DMS114 treated with DMSO at 0.1 percent for 48 hours (cell line): Measurements from ENCODE around the gene ZNF622.

ENCODE experiments used
- DNase-seq: peaks from one replicate; lab custom pipeline; 2025; ENCODE audit not compliant: unreplicated experiment; lab: John Stamatoyannopoulos, UW

The ZNF622 gene, protein sequence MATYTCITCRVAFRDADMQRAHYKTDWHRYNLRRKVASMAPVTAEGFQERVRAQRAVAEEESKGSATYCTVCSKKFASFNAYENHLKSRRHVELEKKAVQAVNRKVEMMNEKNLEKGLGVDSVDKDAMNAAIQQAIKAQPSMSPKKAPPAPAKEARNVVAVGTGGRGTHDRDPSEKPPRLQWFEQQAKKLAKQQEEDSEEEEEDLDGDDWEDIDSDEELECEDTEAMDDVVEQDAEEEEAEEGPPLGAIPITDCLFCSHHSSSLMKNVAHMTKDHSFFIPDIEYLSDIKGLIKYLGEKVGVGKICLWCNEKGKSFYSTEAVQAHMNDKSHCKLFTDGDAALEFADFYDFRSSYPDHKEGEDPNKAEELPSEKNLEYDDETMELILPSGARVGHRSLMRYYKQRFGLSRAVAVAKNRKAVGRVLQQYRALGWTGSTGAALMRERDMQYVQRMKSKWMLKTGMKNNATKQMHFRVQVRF

DNA sequence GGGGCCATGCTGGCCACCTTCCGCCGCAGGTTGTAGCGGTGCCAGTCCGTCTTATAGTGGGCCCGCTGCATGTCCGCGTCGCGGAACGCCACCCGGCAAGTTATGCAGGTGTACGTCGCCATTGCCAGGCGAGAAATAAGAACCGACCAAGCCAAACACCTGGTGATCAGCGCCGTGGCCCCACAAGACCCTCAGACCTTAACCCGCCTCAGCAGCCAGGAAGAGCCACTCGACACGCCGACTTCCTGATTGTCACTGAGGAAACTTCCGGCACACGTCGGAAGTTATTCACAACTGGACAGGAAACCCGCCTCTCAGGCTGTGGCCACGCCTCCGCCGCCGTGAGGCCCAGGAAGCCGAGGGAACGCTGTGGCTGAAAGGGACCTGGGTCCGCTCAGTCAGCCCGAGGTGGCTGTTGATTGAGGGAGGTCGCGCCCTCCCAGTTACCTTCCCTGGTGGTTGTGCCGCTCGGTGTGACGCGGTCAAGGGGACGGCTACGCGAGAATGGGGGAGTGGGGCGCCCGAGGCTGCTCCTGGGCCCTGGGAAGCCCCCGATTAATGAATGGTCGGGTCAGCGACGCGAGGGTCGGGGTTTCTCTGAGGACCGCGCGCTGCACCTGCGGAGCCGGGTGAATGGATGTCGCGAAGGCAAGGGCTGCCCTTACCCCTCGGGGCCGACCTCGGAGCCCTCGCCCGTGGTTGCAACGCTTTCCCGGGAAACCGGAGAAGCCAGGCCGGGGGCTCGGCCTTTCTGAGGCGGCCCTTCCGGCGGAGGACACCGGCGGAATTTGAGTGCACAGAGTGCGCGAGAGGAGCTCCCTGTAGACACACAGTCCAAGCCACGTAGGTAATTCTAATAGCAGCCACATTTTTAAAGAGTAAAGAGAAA is at the start of gene ZNF622:
Gene ZNF622, minus strand, starts transcription at position 257 of the 889 bp plus-strand sequence. Its CDS starts 135 bp downstream, at position 122.
- DNase-seq = peak; percentile 77

DNA sequence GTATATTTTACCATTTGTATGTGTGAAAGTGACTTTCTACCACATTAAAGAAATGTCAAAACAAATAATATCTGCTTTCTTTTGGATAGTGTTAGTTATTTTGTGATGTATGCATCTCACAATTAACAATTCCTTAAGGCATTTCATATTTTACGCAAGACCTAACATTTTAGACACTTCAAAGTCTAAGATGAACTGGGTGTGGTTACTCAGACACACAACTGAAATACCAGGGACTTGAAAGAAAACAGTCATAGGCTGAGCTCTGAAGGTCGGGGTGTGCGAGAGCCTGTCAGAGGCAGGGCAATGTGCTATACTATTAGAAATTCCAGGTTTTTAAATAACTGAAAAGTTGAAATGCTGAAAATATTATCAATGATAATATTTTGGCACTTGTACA is 44.5 kb upstream of the ZNF622 start:
- DNase-seq = no peak

DNA sequence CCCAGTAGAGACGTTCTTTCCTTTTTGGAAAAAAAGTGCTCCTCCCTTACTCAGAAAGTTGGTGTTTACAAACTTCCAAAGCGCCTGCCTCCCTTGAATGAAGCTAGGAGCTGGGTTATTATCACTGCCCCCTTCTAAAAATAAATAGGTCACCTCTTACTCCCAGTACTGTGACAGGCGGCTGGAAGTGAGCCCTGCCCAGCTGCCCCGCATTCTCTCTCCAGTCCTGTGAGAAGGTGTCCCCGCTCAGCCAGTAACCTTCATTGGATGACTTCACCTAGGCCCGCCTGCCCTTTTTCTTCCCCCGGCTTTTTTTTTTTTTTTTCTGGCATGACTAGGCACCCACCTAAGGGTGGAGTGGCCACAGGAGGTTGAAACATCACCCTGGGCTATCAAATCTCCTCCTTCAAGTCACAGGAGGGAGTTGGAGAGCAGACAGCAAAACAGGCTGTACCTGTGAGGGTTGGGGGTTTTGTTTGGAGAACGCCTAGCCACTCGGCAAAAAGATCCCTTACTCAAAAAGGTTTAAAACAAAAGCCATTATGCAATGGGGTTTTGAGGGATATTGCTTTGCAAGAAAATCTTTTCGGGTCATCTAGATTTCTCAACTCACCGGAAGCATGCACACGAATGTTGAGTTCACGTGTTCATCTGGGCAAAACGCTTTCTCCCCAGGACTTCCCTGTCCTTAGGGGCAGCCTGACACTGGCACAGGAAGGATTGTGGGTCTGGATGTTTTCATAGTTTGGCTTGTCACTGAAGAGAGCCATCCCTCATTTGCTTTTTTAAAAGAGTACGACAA is 43.3 kb upstream of the ZNF622 start:
- no peak for DNase-seq

DNA sequence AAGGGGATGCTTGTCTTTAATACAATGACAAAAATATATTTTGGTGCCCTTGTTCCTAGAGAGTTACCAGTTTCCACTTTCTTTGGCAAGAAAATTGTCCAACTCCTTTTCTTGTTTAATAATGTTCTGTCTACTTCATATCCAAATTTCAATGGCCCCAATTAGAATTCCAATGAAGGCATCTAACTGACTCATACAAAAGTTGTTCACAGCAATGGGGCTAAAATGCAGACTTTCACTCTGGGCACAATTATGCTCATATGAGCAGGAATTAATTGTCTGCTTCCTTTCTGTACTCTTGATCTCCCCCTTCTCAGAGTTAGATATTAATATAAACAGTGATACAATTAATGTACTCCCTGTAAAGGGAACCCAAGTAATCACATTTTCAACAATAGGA is 42.1 kb upstream of the ZNF622 start:
- no peak for DNase-seq

DNA sequence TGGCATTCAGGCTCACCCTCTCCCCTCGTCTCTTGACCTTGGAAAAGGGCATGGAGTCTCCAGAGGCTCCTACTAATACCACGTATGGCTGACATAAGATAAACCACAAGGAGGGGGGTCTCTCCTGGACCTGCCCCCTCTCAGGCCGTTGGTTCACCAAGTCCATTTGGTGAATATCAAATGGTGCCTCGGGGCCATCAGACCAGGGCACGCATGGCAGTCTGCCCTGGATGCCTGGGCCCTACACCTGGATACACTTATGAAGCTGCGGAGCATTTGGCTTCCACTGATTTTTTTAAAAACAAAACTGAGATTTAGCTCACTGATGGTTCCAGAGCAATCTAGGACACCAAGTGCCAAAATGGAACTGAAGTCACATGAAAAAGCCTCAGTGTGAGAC is 40.3 kb upstream of the ZNF622 start:
- DNase-seq = no peak

DNA sequence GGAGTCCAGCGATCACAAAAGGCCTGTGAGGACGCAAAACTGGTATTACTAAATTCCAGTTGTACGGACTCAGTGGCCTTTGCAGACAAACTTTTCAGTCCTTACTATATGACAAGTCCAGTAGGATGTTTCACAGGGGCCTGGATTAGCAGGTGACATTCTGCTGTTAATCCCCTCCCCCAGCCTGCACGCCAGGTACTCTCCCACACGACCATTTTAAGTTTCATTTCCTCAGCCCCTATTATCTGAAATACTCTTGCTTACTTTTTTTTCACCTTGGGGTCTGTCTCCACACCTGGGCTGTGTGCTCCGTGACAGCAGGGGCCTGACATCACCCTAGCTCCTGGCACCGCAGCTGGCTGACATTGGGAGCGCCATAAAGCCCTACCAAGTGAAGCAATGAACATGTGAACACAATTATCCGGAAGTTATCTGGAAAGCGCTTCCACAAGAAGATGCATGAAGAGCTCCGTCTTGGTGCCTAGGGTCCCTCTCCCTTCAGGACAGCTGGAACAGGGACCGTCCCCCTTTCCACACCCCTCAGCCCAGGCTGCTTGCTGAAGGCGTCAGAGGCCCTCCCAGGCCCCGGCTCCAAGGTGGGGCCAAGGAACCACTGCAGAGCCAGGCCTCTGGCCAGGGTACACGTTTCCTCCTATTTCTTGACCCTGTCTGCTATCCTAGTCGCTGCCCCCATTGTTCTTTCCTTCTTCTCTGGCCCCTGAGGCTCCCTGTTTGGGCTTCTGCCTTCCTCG is 39.7 kb upstream of the ZNF622 start:
- no peak for DNase-seq

DNA sequence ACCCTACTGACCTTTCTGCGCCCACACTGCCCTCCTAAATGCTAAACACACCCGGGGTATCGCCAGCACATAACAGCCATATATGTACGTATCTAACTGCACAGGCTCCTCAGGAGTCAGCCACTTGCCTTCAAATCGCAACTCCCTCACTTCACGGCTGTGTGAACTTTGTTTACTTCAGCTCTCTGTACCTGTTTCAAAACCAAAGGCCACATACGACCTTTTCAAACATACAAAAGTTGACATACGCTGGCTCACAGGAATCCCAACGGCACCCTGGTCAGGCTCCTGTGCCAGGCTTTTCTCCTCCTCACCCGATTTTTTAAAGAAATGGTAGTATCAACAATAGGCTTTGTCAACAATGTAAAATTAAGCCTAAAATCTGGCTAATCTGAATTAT is 39.0 kb upstream of the ZNF622 start:
- DNase-seq = no peak

DNA sequence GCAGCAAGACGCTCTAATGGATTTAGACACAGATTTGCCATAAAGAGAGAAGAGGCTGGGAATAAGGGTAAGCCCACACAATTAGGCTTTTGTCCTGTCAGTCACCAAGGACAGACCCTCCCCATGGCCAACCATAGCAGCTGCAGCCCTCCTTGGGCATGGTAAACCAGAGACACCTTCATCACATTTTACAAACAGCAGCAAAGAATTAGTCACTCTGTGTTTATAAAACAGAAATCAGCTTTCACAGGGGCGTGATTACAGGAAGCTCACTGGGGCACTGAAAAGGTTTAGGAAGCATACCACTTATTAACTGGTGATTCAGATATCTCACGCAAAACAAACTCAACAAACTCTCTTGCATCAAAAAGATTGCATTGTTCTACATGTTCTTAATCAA is 37.3 kb upstream of the ZNF622 start:
- DNase-seq = no peak

DNA sequence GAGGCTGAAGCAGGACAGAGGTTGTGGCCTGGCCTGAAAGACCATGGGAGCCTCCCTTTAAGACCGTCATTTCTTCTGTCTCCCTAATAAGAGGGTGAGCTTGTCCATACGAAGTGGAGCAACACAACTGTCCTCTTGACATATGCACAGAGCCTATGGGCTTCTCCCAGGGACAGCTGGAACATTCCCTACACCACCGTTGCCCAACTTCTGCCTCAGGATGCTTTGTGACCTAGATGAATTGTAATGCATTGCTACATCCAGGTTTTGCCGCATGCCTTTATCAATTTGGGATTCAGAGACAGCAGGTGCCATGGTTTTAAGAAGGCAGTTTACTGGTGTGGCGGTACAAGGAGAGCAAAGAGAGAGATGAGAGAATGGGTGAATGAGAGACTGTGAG is 34.4 kb upstream of the ZNF622 start:
- DNase-seq = no peak

DNA sequence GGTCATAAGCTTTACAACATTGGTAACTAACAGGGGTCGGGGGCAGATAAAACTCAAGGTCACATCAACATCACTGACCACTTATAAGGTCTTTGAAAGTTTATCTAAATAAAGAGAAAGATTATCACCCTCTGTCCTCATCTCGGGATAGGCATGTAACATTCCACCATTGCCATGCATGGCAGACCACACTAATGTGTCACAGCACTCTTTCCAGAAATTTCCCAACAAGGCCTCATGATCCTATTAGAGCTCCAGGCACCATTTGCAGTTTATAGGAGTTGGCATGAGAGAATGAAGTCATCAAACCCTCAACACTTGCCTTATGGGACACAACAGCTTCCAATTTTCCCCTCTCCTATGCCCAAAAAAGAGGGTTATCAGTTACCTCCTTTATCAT is 31.9 kb upstream of the ZNF622 start:
- DNase-seq = no peak

DNA sequence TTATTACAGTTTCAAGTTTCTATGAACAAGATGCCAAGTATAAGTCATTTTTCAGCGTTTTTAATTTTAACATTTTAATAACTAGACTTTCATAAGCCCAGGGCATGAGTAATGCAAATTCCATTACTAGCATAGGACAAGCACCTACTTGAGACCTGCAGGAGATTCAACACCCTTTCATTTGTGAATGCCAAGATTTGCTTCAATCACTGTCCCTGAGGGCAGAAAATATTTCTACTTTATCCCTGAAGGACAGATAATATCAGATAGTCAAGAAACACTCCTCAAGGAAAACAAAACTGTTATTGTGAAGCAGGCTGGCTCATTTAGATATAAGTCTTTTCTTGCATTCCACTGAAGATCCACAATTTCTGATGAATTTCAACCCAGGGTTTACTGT is 27.7 kb upstream of the ZNF622 start:
- DNase-seq = no peak

DNA sequence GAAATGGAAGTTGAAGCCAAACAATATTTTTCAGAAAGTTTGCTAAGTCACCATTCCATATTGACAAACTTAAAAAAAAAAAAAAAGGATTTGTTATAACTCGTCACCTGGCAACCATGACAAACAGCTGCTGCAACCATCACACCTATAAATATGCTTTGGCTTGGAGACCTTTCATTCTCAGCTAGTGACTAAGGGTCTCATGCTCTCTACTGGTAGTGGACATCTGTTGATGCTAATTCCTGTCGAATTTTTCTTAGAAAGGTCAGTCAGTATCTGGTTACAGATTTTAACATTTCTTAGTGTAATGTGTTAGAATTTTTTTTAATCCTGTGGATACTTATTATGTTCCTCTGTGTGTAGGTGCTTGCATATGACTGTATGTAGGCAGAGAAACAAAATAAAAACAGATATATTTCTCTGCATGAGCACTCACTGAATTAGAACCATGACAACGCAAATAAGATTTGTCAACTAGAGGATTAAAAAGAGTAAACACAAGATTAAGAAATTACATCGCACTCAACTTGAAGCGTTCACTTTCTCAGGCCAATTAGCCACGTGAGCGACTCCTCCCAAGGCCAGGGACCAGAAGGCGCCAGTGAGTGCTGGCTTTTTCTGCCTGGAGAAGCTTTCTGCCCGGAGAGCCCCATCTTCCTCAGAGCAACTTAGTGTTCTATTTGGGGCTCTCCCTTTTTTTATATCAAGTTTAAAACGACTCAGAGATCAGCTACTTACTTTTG is 27.0 kb upstream of the ZNF622 start:
- no peak for DNase-seq

DNA sequence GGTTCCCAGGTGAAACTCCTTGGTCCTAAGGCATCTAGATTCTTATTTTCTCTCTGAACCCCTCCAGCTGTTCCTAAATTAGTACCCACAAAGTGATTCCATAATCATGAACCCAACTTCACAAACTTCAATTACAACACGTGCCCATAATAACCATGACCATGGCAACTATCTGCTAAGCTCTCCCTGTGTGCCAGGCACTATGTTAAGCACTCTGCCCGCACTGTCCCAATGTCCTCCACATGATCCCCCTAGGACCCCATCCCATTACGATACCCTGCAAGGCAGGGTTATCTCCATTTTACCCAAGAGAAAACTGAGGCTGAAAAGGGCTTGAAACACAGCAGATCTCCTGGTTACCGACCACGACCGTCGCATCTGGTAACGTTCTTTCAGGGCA is 25.3 kb upstream of the ZNF622 start:
- DNase-seq = no peak

DNA sequence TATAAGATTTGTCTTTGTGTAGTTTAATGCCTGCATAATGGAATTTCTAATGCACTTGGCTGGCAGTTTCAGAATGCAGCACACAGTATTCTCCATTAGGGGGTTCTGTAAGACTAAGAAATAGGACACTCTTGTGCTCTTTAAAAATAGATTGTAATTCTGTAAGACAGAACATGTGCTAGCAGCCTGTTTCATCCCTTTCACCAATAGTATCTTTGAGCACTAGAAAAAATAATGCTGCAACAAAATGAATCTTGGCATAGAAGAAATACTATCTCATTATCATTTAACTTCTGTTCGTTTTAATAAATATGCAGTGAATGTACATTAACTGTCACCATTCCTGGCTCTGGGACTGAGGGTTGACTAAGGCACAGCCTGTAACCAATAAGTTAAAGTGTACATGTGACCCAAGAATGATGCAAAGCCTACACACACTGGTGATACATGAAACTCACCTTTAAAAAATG is 23.8 kb upstream of the ZNF622 start:
- peak; percentile 53 for DNase-seq

DNA sequence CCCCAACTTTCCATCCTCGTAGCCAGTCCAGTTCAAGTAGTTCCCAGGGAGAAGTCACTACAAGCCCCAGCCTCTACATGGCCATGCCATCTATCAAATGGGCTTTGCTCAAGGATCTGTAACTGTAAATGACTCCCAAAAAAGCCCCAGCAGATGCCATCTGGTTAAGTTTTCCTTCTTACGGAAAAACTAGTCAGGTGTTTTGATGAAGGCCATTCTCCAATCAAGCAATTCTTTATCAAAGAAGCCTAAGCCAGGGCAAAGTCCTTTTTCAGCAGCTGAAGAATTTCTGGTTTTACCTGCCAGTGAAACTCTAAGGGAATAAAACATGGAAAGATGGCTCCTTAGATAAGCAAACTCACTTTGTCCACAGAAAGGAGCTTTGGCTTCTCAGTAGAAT is 21.9 kb upstream of the ZNF622 start:
- DNase-seq = no peak

DNA sequence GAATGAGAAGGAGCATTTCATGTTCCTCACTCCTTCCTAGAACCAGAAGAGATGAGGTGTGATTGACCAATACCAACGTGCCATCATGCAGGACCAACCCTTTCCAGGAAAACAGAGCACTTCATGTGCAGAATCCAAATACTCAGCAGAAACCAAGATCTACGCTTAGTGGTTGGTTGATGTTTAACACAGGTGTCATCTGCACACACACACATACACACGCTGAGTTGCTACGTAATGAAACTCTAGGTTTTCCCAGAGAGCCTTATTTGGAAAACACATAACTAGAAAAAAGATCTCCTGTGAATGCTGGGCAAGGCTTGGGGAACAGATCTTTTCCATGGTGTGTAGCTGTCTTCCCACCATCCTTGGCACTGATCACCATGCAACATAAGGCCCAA is 21.1 kb upstream of the ZNF622 start:
- DNase-seq = no peak

DNA sequence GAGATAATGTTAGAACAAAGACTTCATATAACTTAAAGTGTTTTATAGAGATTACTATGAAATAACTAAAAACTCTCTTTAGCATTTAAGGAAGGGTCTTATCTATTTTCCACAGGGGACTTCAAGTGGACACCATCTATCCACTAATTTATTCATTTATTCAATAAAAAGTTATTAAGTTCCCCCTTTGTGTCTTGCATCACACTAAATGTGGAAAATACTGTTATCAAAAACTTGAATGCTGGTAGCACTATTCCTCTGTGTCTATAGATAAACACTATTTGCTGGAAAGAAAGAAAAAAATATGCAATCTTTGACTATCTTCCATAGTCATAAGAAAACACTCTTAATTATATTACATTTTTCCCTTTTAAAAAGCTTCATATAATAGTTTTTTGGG is 20.1 kb upstream of the ZNF622 start:
- no peak for DNase-seq

DNA sequence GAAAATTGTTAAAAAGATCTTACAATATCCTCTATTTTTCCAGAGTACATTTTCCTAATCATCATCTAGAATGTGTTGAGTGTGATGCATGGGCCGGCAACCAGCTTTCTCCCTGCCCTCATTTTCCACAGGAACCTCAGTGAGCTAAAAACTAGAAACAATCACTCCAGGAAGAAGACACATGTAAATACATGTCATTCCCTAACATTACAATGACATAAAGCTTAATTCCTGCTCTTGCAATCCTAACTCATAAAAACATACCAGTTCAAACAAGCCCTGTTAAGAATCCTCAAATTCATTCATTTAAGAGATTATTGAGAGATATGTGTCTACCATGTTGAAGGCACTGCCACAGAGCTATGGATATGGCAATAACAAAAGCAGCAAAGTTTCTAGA is 18.5 kb upstream of the ZNF622 start:
- no peak for DNase-seq

DNA sequence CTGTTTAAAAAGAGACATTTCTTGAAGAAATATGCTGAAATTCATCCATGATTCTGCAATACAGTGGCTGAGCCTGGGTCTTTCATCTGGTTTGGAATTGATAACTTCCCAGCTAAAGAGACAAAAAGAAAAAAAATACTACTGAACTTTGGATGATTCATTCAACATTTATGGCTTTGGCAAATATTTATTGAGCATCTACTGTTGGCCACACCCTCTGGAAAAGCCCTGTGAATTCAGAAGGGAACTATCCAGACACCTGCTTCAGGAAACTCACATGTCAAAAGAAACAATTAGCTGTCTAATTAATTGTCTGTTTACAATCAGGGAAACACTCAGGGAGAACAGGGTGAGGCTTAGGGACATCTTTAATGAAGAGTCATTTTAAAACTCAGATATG is 17.8 kb upstream of the ZNF622 start:
- no peak for DNase-seq

DNA sequence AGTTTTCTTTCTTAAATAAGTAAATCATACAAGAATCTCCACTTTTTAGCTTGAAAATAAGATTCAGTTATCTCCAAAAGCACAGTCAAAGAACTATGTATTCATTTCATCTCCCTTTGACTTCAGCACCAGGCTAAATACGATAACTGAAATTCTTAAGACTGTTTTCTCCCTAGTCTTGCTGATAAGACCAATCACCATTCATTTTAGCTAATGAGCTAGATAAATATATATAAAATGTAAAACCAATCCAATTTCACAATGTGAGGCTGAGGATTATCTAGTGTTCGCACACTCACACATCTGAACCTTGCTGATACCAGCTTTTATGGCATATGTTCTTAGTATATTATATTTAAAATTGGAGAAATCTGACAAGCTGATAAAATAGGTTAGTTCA is 17.3 kb upstream of the ZNF622 start:
- no peak for DNase-seq
